Central memory CD4-positive, alpha-beta T cell (primary cell): ENCODE data around the gene EMP2.
A peak's percentile ranks its signal among the peaks of the same experiment; 100 is the strongest.
"Not testable (repeated sequence)": the region's sequence is repeated elsewhere in the genome, so short reads cannot be mapped to it uniquely, and the experiment has no call there.

Experiments used
- DNase-seq: peaks from one replicate; pipeline ENCODE4 v3.0.0; 2022

The EMP2 gene

GRCh38 chr16:10519929-10520868 lies 60.2 kb downstream of the EMP2 start:
- no peak for DNase-seq

GRCh38 chr16:10519297-10519696 lies 61.1 kb downstream of the EMP2 start:
- no peak for DNase-seq

- DNase-seq: no peak
Measured at GRCh38 chr16:10518479-10519041, 61.8 kb downstream of the EMP2 start.

GRCh38 chr16:10517868-10518267 lies 62.5 kb downstream of the EMP2 start:
- no peak for DNase-seq

- DNase-seq: peak; percentile 35
Measured at GRCh38 chr16:10514369-10515055, 65.9 kb downstream of the EMP2 start.

GRCh38 chr16:10511829-10512228 lies 68.6 kb downstream of the EMP2 start:
- DNase-seq: no peak

- DNase-seq: no peak
Measured at GRCh38 chr16:10510279-10510678, 70.1 kb downstream of the EMP2 start.

- peak; percentile 59 for DNase-seq
Measured at GRCh38 chr16:10509534-10510025, 70.8 kb downstream of the EMP2 start.

GRCh38 chr16:10505286-10505685 lies 75.1 kb downstream of the EMP2 start:
- DNase-seq: not testable (repeated sequence)

GRCh38 chr16:10504404-10504885 lies 76.0 kb downstream of the EMP2 start:
- no peak for DNase-seq

GRCh38 chr16:10502776-10503175 lies 77.6 kb downstream of the EMP2 start:
- DNase-seq: no peak

- no peak for DNase-seq
Measured at GRCh38 chr16:10501016-10501607, 79.3 kb downstream of the EMP2 start.

GRCh38 chr16:10500582-10500981 lies 79.8 kb downstream of the EMP2 start:
- no peak for DNase-seq

- DNase-seq: no peak
Measured at GRCh38 chr16:10497132-10498101, 83.0 kb downstream of the EMP2 start.

- no peak for DNase-seq
Measured at GRCh38 chr16:10495031-10495345, 85.4 kb downstream of the EMP2 start.

GRCh38 chr16:10494343-10495030 lies 85.9 kb downstream of the EMP2 start:
- DNase-seq: no peak

- DNase-seq: no peak
Measured at GRCh38 chr16:10493276-10493675, 87.1 kb downstream of the EMP2 start.

- DNase-seq: no peak
Measured at GRCh38 chr16:10490141-10490540, 90.3 kb downstream of the EMP2 start.

GRCh38 chr16:10485698-10486382 lies 94.6 kb downstream of the EMP2 start:
- no peak for DNase-seq

GRCh38 chr16:10485159-10485558 lies 95.2 kb downstream of the EMP2 start:
- DNase-seq: no peak

GRCh38 chr16:10480151-10480550 lies 100.2 kb downstream of the EMP2 start:
- DNase-seq: no peak
